GM12878 (cell line): ENCODE data around the gene ZNF282. TPM values are rescaled to one million over a fixed set of nuclear protein-coding genes. Genes with fewer than 3 reads are reported as not detected.

Experiments
- BMI1 ChIP-seq: fragments of 450-650 bp; IDR thresholded peaks from 2 replicates; pipeline ENCODE4 v1.6.1; 2016; ENCODE audit warnings: mild to moderate bottlenecking, moderate library complexity, borderline replicate concordance
- CEBPB ChIP-seq, 2 experiments: fragments of 150-350 bp in 1 of 2; IDR thresholded peaks; 2 replicates each; pipeline ENCODE4 v1.6.1; 2012 to 2014; ENCODE audit warnings: low read depth in 2 of 2, low read length in 2 of 2, borderline replicate concordance in 1 of 2, inconsistent platforms in 1 of 2
- DPF2 ChIP-seq: fragments of 450-650 bp; IDR thresholded peaks from 2 replicates; pipeline ENCODE4 v1.6.1; 2017; ENCODE audit warnings: mild to moderate bottlenecking
- FOS ChIP-seq: IDR thresholded peaks from 3 replicates; pipeline ENCODE4 v1.6.1; 2011; ENCODE audit warnings: borderline replicate concordance; ENCODE audit not compliant: insufficient read length; ENCODE audit errors: extremely low read depth
- HCFC1 ChIP-seq: fragments of 150-350 bp; IDR thresholded peaks from 2 replicates; pipeline ENCODE4 v1.6.1; 2014; ENCODE audit warnings: low read length
- HDAC2 ChIP-seq: fragments of 200-600 bp; sonication (generic); IDR thresholded peaks from 2 replicates; pipeline ENCODE4 v1.6.1; 2017
- IKZF2 ChIP-seq, 2 experiments: fragments of 450-650 bp; IDR thresholded peaks; 2 replicates each; pipeline ENCODE4 v1.6.1; 2017; ENCODE audit warnings: mild to moderate bottlenecking in 2 of 2, moderate library complexity in 2 of 2
- MTA2 ChIP-seq: fragments of 450-650 bp; IDR thresholded peaks from 2 replicates; pipeline ENCODE4 v1.6.1; 2016; ENCODE audit warnings: low read depth, mild to moderate bottlenecking, moderate library complexity
- NFIC ChIP-seq: IDR thresholded peaks from 2 replicates; pipeline ENCODE4 v1.6.1; 2012; ENCODE audit warnings: low read depth, mild to moderate bottlenecking, inconsistent platforms, low read length, moderate library complexity
- NFXL1 ChIP-seq: fragments of 450-650 bp; IDR thresholded peaks from 2 replicates; pipeline ENCODE4 v1.6.1; 2017; ENCODE audit warnings: antibody characterized with exemption, mild to moderate bottlenecking, borderline replicate concordance
- NFYA ChIP-seq: IDR thresholded peaks from 2 replicates; pipeline ENCODE4 v1.6.1; 2011; ENCODE audit warnings: low read depth, mild to moderate bottlenecking, low read length, improper control_type of control experiment, borderline replicate concordance
- NFYB ChIP-seq: IDR thresholded peaks from 2 replicates; pipeline ENCODE4 v1.6.1; 2011; ENCODE audit warnings: low read depth, mild to moderate bottlenecking, low read length, improper control_type of control experiment, moderate library complexity; ENCODE audit not compliant: insufficient read depth
- PAX5 ChIP-seq: IDR thresholded peaks from 2 replicates; pipeline ENCODE4 v1.6.1; 2011; ENCODE audit warnings: low read depth, low read length, borderline replicate concordance
- PML ChIP-seq: IDR thresholded peaks from 2 replicates; pipeline ENCODE4 v1.6.1; 2012; ENCODE audit warnings: low read length, inconsistent platforms
- RB1 ChIP-seq: fragments of 450-650 bp; formaldehyde crosslinking; IDR thresholded peaks from 2 replicates; pipeline ENCODE4 v1.6.1; 2017; ENCODE audit warnings: mild to moderate bottlenecking, borderline replicate concordance
- RELA ChIP-seq: fragments of 450-650 bp; IDR thresholded peaks from 2 replicates; pipeline ENCODE4 v1.8.0; 2014; ENCODE audit warnings: borderline replicate concordance; ENCODE audit not compliant: partially characterized antibody
- TCF3 ChIP-seq: IDR thresholded peaks from 2 replicates; pipeline ENCODE4 v1.6.1; 2012; ENCODE audit warnings: low read depth, mild to moderate bottlenecking, low read length, borderline replicate concordance; ENCODE audit not compliant: insufficient read depth
- ZNF217 ChIP-seq: fragments of 450-650 bp; IDR thresholded peaks from 2 replicates; pipeline ENCODE4 v1.6.1; 2017; ENCODE audit warnings: antibody characterized with exemption, mild to moderate bottlenecking
- polyA plus RNA-seq, 11 experiments: library from polyadenylated mRNA; depleted of rRNA in 4 of 11; unstranded in 6 of 11; stranded (reverse) in 5 of 11; fragments of >200 nt; fragmentation: Nextera tagmentation in 4 of 11; fragmentation: Illumina TruSeq in 1 of 11; extraction: Ambion mirVana in 4 of 11; extraction: Trizol in 1 of 11; gene quantifications; 1 replicate in 1 of 11; 2 replicates in 10 of 11; pipeline versions ENCODE4 v1.2.1 to v1.2.3, GENCODE V29; 2011 to 2016; ENCODE audit warnings: inconsistent platforms in 2 of 11, missing spikeins in 2 of 11, low read depth in 1 of 11
- total RNA-seq, 4 experiments: library from RNA; depleted of rRNA in 3 of 4; stranded (reverse); fragments of >200 nt in 3 of 4; fragmentation: Illumina TruSeq in 1 of 4; extraction: Trizol in 1 of 4; gene quantifications; 2 replicates each; pipeline versions ENCODE4 v1.2.1 to v1.2.3, GENCODE V29; 2013 to 2021
- TF ChIP-seq, protein P1 (sequence below): IDR thresholded peaks from 2 replicates; pipeline ENCODE4 v1.6.1; 2012; ENCODE audit warnings: mild to moderate bottlenecking, low read depth, low read length
- TF ChIP-seq, protein P2 (sequence below): IDR thresholded peaks from 2 replicates; pipeline ENCODE4 v1.6.1; 2011; ENCODE audit warnings: low read depth, low read length, improper control_type of control experiment, borderline replicate concordance
- TF ChIP-seq, protein P3 (sequence below): IDR thresholded peaks from 2 replicates; pipeline ENCODE4 v1.6.1; 2011; ENCODE audit warnings: mild to moderate bottlenecking, low read depth, low read length, moderate library complexity; ENCODE audit not compliant: insufficient replicate concordance
- TF ChIP-seq, protein P4 (sequence below): fragments of 450-650 bp; formaldehyde crosslinking; IDR thresholded peaks from 2 replicates; pipeline ENCODE4 v1.5.0; 2022; ENCODE audit warnings: mild to moderate bottlenecking, missing genetic modification characterization

Gene ZNF282
- total and polyA plus RNA-seq, 10 of the 15 experiments (the other 5 are each of a cell fraction or from before 2014, with no cell fraction given) = 0.35 to 28.4 (median 8.1) TPM

DNA sequence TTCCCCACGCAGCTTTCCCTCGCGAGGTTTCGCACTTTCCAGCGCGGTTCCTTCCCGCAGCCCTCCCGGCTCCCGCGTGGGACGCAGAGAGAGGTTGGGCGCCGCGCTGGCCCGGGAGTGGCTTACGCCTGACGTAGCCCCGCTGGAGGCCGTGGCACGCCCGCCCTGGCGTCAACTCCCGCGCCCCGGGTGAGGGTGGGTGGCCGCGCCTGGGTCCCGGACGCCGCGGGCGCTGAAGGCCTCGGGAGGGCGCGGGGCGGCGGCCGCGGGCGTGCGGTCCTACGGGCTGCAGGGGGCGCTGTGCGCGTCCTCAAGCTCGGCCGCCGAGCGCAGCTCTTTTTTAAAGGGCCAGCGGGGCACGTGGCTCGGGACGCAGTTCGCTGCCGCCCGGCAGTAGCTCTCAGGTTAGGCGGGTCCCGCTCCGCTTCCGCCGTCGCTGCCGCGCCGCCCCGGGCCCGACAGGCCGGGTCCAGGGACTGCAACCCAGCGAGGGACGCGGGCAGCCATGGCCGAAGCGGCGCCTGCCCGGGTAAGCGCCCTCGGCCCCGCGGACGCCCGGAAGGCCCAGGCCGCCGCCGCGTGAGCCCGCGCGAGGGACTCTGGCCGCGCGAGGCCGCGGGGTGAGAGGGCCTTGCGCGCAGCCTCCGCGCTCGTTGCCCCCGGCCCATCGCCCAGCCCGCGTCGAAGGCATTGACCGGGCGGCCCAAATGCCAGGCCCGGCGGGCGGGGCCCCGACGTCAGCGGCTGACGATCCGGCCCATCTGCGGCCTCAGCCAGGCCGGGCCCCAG lies 66.7 kb downstream of the ZNF282 start, which contains the start of gene ZNF783 (continued):
- TF ChIP-seq, protein P1, sequence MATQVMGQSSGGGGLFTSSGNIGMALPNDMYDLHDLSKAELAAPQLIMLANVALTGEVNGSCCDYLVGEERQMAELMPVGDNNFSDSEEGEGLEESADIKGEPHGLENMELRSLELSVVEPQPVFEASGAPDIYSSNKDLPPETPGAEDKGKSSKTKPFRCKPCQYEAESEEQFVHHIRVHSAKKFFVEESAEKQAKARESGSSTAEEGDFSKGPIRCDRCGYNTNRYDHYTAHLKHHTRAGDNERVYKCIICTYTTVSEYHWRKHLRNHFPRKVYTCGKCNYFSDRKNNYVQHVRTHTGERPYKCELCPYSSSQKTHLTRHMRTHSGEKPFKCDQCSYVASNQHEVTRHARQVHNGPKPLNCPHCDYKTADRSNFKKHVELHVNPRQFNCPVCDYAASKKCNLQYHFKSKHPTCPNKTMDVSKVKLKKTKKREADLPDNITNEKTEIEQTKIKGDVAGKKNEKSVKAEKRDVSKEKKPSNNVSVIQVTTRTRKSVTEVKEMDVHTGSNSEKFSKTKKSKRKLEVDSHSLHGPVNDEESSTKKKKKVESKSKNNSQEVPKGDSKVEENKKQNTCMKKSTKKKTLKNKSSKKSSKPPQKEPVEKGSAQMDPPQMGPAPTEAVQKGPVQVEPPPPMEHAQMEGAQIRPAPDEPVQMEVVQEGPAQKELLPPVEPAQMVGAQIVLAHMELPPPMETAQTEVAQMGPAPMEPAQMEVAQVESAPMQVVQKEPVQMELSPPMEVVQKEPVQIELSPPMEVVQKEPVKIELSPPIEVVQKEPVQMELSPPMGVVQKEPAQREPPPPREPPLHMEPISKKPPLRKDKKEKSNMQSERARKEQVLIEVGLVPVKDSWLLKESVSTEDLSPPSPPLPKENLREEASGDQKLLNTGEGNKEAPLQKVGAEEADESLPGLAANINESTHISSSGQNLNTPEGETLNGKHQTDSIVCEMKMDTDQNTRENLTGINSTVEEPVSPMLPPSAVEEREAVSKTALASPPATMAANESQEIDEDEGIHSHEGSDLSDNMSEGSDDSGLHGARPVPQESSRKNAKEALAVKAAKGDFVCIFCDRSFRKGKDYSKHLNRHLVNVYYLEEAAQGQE = no peak
- no peak for TF ChIP-seq IKZF2 (IDR thresholded peaks at IDR 0.05)
- TF ChIP-seq MTA2 = no peak
- peak; percentile 89 for TF ChIP-seq RB1
- TF ChIP-seq PML = no peak
- TF ChIP-seq FOS = no peak
- TF ChIP-seq RELA = peak; percentile 50
- TF ChIP-seq PAX5 = no peak
- TF ChIP-seq NFYA = no peak
- no peak for TF ChIP-seq BMI1
- no peak for TF ChIP-seq NFXL1
- no peak for TF ChIP-seq NFIC
- TF ChIP-seq NFYB = no peak
- TF ChIP-seq, protein P2, sequence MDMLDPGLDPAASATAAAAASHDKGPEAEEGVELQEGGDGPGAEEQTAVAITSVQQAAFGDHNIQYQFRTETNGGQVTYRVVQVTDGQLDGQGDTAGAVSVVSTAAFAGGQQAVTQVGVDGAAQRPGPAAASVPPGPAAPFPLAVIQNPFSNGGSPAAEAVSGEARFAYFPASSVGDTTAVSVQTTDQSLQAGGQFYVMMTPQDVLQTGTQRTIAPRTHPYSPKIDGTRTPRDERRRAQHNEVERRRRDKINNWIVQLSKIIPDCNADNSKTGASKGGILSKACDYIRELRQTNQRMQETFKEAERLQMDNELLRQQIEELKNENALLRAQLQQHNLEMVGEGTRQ = peak; percentile 62
- TF ChIP-seq HCFC1 = no peak; the same call in 1 of the 2 replicates
- TF ChIP-seq, protein P3, sequence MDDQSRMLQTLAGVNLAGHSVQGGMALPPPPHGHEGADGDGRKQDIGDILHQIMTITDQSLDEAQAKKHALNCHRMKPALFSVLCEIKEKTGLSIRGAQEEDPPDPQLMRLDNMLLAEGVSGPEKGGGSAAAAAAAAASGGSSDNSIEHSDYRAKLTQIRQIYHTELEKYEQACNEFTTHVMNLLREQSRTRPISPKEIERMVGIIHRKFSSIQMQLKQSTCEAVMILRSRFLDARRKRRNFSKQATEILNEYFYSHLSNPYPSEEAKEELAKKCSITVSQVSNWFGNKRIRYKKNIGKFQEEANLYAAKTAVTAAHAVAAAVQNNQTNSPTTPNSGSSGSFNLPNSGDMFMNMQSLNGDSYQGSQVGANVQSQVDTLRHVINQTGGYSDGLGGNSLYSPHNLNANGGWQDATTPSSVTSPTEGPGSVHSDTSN = no peak
- TF ChIP-seq CEBPB (IDR thresholded peaks at IDR 0.05; ENCODE audit: borderline replicate concordance in 1 of 2, low read depth in 2 of 2, low read length in 2 of 2) = no peak
- TF ChIP-seq HDAC2 = no peak
- no peak; the same call in 1 of the 2 replicates for TF ChIP-seq TCF3
- TF ChIP-seq DPF2 = peak; percentile 91
- TF ChIP-seq ZNF217 = 0 out of 2 replicates have a peak, but pooled peaks have one; percentile 46
- TF ChIP-seq, protein P4, sequence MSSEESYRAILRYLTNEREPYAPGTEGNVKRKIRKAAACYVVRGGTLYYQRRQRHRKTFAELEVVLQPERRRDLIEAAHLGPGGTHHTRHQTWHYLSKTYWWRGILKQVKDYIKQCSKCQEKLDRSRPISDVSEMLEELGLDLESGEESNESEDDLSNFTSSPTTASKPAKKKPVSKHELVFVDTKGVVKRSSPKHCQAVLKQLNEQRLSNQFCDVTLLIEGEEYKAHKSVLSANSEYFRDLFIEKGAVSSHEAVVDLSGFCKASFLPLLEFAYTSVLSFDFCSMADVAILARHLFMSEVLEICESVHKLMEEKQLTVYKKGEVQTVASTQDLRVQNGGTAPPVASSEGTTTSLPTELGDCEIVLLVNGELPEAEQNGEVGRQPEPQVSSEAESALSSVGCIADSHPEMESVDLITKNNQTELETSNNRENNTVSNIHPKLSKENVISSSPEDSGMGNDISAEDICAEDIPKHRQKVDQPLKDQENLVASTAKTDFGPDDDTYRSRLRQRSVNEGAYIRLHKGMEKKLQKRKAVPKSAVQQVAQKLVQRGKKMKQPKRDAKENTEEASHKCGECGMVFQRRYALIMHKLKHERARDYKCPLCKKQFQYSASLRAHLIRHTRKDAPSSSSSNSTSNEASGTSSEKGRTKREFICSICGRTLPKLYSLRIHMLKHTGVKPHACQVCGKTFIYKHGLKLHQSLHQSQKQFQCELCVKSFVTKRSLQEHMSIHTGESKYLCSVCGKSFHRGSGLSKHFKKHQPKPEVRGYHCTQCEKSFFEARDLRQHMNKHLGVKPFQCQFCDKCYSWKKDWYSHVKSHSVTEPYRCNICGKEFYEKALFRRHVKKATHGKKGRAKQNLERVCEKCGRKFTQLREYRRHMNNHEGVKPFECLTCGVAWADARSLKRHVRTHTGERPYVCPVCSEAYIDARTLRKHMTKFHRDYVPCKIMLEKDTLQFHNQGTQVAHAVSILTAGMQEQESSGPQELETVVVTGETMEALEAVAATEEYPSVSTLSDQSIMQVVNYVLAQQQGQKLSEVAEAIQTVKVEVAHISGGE = no peak
